NCI-H1105 treated with DMSO at 0.1 percent for 48 hours (cell line): ENCODE results near the gene CEP250.
"Not testable (repeated sequence)": the region's sequence is repeated elsewhere in the genome, so short reads cannot be mapped to it uniquely, and the experiment has no call there.

ENCODE experiments used
- DNase-seq: peaks from one replicate; lab custom pipeline; 2025; lab: John Stamatoyannopoulos, UW

The CEP250 gene

DNA sequence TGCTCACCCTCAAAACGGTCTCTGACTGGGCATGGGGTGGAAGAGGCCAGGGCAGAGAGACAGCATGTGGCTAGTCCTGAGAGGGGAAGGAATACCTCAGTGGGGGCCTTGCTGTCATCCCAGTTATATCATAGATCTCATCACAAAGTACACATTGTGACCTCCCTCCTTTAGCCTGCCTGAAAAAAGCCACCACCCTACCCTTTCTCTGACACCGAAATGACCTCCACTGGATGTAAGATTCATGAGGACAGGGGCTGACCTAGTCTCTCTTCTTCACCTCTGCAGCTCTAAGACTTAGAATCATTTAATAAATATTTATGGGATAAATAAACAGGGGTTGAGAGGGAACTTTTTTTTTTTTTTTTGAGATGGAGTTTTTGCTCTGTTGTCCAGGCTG, 74.2 kb downstream of the CEP250 start, which contains the start of gene C20orf173:
TSS of gene C20orf173 (minus strand) at position 101 of the 400 bp plus-strand sequence. CDS start 279 bp downstream, outside the sequence.
- no peak for DNase-seq

DNA sequence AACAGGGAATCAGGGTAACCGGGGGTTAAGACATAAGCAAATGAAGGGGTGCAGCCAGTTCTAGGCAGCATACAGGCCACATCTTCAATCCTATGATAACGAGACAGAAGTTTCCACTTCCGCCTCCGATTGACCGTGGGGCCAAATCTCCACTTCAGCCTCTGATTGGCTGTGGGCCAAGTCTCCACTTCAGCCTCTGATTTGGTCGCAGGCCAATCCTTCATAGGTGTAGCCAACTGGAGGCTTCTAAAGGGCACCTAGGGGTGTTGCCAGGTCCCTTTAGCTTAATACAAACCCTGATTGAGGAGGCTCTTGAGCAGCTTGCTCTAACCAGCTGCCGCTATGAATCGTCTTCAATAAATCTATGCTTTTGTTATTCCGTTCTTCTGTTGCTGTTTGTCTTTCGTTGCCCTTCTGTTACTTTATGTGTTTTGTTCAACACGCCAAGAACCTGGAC, 84.4 kb downstream of the CEP250 start:
- DNase-seq = peak; percentile 97

DNA sequence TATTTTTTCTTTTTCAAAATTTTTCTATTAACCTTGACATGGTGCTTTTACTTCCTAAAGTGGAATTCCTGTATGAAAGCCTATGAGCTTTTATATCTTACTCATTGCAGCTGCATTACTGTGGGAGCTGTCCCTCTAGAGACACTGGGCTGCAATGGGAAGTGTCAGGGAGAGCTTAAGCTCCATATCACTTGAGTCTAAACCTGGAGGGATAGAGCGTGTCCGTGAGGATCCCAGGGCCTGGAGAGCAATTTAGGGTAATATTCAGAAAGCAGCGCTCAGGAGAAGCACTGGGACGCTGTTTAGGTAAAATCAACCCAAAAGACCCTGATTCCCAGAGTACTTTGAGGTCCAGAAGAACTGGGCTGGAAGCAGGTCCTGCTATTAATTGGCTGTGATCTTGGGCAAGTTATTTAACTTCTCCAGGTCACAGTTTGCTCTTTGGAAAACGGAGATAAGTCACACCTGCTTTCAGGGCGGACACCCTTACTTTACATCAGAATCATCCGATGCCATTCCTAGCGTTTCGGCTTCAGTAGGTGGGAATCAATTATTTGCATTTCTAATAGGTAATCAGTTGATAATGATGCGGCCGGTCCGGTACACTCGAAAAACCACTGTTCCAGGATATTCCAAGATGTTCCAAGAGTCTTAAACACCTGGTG, 85.9 kb downstream of the CEP250 start:
- DNase-seq = no peak

DNA sequence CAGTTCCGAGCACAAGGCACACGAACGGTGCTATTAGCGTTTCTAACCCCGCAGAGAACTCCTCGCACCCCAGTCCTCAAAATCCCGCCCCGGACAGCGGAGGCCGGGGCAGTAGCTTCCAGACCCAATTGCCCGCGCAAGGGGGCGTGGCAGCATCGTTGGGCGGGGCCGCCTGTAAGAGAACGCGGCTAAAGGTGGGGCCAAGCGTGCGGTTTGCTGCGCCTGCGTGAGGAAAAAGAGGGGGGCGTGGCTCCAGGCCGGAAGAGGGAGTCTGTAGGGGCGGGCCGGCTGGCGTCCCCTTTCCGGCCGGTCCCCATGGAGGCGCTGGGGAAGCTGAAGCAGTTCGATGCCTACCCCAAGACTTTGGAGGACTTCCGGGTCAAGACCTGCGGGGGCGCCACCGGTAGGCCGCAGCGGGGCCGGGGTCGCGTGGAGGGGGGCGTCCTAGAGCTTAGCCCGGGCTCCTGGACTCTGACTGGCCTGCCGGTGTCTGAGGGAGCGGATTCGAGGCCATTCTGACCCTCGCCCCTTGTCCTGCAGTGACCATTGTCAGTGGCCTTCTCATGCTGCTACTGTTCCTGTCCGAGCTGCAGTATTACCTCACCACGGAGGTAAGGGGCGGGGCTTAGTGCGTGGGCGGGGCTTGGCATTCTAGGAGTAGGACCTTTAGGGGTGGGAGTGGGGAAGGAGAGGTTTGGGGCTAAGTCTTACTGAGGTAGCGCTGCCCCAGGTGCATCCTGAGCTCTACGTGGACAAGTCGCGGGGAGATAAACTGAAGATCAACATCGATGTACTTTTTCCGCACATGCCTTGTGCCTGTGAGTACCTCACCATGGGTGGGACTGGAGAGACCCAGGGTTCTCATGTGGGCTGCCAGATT, 86.6 kb downstream of the CEP250 start, which contains the start of gene ERGIC3:
TSS of gene ERGIC3 (plus strand) at position 296 of the 880 bp plus-strand sequence. CDS start at position 316, 20 bp downstream.
- DNase-seq = peak; percentile 98

GRCh38 chr20:35542990-35543389, 87.6 kb downstream of the CEP250 start:
- DNase-seq = no peak

- no peak for DNase-seq
Measured at GRCh38 chr20:35544436-35544835, 89.0 kb downstream of the CEP250 start.

DNA sequence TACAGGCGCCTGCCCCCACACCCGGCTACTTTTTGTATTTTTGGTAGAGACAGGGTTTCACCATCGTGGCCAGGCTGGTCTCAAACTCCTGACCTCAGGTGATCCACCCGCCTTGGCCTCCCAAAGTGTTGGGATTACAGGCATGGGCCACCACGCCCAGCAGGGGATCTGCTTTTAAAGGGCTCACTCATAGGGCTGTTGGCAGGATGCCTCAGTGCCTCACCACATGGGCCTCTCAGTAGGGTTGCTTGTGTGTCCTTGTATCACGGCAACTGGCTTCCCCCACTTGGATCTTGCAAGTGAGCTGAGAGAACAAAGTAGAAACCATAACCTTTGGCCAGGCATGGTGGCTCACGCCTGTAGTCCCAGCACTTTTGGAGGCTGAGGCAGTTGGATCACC, 89.5 kb downstream of the CEP250 start:
- DNase-seq = not testable (repeated sequence)

DNA sequence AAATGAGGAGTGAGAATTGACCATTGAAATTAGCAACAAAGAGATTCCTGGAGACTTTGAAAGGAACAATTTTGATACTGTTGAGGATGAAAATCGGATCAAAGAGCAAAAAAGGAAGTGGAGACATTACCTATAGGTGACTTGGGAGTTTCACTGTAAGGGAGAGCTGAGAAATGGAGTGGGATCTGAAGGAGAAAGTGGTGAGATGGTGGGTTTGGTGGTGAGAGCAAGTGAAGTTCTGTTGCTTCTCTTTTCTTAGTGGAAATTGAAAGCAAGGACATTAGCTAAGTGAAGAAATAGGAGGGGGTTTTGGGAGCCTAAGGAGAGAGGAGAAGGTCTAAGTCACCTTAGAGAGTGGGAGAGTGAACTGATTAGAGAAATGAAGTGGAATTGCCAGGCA, 90.7 kb downstream of the CEP250 start:
- no peak for DNase-seq

GRCh38 chr20:35547329-35547728, 91.9 kb downstream of the CEP250 start:
- DNase-seq = no peak

DNA sequence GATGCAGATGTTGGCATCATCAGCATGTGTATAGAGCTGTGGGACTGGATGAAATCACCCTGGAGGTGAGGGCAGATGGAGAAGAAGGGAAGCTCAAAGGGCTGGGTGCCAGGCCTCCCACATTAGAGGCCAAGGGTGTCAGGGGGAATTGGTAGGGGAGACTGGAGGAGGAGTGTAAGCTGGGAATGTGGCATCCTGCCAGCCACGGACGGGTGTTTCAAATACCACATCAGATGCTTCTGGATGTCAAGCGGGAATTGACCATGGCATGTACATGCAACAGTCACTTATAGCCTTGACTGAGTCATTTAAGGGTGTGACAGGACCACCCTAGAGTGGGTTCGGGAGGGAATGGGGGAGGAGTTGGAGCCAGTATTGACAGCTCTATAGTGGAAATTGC, 96.1 kb downstream of the CEP250 start:
- no peak for DNase-seq

DNA sequence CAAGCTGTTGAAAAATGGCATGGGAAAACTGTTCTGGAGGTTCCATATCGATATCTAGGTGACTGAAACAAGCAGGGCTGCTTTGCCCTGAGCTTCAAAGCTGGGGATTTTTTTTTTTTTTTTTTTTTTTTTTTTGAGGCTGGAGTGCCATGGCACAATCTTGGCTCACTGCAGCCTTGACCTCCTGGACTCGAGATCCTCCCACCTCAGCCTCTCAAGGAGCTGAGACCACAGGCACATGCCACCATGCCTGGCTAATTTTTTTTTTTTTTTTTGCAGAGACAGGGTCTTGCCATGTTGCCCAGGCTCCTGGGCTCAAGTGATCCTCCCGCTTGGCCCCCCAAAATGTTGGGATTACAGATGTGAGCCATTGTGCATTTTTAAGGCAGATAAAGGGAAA, 97.5 kb downstream of the CEP250 start:
- DNase-seq = no peak

DNA sequence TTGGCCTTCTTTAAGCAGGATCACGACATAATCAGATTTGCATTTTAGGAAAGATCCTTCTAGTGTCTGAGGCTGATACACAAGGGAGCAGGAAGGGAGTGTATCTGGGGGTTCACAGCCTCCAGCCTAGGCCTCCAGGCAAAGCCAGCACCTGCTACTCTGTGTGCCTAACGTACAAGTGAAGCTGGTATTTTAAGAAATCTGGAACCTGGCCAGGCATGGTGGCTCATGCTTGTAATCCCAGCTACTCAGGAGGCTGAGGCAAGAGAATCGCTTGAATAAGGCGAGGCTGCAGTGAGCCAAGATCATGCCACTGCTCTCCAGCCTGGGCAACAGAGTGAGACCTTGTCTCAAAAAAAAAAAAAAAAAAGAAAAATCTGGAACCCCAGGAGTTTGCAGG, 100.1 kb downstream of the CEP250 start:
- DNase-seq = not testable (repeated sequence)

GRCh38 chr20:35555951-35556645, 100.7 kb downstream of the CEP250 start:
- no peak for DNase-seq

DNA sequence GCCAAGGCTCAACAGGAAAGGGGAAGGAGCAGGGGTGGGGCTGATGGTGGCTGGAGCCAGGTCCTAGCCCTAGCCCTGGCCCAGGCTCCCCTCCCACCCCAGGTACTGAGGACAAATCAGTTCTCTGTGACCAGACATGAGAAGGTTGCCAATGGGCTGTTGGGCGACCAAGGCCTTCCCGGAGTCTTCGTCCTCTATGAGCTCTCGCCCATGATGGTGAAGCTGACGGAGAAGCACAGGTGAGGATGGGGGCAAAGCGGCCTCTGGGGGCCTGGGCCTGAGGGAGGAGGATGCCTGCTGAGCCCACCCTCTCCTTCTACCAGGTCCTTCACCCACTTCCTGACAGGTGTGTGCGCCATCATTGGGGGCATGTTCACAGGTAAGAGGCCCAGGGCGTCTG, 101.5 kb downstream of the CEP250 start:
- no peak for DNase-seq

DNA sequence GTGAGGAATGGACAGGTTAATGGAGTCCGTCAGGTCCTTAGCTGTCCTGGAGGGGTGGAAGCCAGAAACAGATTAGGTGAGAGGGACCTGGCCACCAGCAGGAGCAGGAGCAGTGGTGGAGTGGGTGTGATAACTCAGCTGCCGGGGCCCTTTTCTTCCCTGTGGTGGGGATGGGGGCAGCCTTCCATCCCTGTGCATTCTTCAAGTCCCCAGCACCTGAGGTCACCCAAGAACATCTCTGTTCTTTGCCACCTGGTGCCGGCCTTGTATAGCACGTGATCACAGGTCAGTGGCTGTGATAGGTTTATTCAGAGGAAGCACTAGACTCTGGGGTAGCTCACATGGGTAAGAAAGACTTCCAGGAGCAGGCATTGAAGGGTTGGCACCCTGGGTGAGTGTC, 103.1 kb downstream of the CEP250 start:
- no peak for DNase-seq

DNA sequence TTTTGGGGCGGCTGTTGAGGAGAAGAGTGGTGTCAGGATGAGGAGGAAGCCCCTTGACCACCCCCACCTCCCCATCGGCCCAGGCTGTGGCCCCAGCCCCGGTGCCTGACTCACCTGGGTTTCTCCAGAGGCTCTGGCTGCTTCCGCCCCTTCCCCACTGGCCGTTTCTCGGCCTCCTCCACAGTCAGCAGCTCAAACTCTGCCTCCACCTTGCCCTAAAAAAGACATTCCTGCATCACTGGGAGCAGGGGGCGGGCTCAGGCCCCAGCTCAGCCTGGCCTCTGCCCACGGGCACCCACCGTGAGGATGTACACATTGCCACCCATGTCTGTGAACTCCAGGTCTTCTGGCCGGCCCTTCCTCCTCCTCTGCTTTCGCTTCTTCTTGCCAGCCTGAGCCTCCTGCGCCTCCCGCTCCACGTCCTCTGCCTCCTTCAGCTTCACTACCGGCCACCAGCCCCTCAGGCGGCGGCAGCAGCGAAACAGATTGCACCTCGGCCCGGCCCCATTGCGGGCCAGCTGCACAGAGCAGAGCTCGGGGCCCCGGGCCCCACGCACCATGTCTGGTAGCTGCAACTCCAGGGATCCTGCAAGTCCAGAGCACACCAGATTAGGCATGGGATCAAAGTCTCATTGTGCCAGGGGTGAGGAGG, 103.8 kb downstream of the CEP250 start:
- DNase-seq = no peak

DNA sequence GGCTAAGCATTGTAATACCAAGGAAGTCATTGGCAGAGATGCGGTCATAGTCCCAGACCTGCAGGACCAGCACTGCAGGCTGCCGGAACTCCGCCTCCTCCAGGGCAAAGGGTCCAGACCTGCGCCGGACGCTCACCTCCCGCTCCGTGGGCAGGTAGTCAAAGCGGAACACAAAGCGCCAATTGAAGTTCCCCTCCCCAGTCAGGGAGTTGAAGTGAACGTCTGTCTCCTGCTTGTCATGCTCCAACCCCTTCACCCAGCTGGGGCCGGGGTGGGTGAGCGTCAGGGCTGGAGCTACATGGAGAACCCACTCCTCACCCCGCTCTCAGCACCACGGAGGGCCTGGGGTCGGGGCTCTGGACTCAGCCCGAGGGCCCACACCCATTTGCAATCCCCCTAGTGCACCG, 104.7 kb downstream of the CEP250 start:
- no peak for DNase-seq

GRCh38 chr20:35560541-35560940, 105.1 kb downstream of the CEP250 start:
- no peak for DNase-seq

DNA sequence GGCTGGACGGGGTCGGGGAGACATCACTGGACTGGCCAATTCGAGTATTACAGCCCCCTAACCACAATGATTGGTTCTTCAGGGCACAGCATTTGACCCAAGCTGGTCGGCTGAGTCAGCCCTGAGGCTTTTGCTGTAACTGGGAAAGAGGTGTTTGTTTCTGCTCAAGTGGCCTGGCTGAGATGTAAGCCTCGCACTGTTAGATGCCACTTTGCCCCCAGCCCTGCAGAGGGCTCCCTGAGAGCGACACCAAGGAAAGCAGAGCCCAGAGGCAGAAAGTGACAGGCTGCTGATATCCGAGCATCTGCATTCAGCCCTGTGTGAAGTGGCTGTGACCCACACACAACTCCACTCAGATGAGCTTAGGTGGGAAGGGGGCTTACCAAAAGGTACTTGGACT, 105.9 kb downstream of the CEP250 start:
- DNase-seq = peak; percentile 73

DNA sequence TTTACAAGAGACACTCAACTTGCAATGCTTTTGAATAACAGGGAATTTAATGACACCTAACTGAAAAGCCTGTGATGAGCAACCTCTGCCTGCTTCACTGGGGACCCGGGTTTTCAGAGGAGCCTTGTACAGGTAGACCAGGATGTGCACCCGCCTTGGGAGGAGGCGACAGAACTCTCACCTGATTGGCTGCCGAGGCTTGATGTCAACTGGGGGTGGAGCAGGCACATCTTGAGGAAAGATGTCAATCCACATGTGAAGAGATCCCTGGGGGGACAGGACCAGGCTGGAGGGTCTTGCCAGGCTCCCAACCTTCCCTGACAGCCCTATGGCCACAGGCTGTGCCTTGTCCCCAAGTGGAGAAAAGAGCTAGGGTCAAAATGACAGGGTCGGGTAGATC, 106.3 kb downstream of the CEP250 start:
- DNase-seq = peak; percentile 25

DNA sequence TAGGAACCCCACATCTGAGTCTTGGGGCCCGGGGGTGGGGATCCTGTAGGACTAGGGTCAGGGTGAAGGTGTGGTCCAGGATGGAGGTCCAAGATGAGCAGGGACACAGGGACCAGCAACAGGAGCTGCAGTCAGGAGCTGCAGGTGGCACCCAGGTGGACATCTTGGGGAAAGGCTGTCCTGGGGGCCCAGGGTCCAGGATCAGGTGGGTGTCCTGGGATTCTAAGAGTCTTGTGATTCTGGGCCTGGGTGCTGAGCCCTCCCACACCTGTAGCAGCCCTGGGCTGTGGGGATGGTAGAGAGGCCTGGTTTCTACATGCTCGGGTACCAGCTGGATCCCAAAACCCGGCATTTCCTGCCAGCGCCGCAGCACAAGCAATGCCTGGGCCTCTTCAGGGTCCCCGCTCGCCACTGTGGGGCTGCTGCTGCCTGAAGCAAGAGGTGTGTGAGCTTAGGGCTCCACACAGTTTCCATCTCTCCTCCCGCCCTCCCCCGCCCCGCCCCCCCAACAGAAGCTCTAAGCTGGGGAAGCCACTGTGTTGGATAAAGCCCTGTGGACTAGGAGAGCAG, 107.2 kb downstream of the CEP250 start:
- no peak for DNase-seq

- DNase-seq = no peak
Measured at GRCh38 chr20:35563834-35564233, 108.4 kb downstream of the CEP250 start.
